Epithelial cell of proximal tubule (primary cell): ENCODE data around the gene EZH2. TPM values are rescaled to one million over a fixed set of nuclear protein-coding genes. Genes with fewer than 3 reads are reported as not detected.

Experiments used
- DNase-seq: peaks from one replicate; pipeline ENCODE4 v3.0.0-alpha.2; 2011; ENCODE audit warnings: low read depth
- H3K4me3 ChIP-seq: 2 replicates; pipeline ENCODE4 v1.5.1; 2011; ENCODE audit warnings: low read depth, mild to moderate bottlenecking, low read length
- total RNA-seq: library from RNA; depleted of rRNA; stranded (reverse); fragments of >200 nt; gene quantifications from 2 replicates; pipeline ENCODE4 v1.2.3, GENCODE V29; 2015
- TF ChIP-seq, protein P1 (sequence below): conservative IDR thresholded peaks from 2 replicates; pipeline ENCODE4 v1.5.1; 2012; ENCODE audit warnings: low read depth, mild to moderate bottlenecking, low read length

EZH2 gene
- total RNA-seq, 1 donor from 2014 or later = 24.9 TPM

DNA sequence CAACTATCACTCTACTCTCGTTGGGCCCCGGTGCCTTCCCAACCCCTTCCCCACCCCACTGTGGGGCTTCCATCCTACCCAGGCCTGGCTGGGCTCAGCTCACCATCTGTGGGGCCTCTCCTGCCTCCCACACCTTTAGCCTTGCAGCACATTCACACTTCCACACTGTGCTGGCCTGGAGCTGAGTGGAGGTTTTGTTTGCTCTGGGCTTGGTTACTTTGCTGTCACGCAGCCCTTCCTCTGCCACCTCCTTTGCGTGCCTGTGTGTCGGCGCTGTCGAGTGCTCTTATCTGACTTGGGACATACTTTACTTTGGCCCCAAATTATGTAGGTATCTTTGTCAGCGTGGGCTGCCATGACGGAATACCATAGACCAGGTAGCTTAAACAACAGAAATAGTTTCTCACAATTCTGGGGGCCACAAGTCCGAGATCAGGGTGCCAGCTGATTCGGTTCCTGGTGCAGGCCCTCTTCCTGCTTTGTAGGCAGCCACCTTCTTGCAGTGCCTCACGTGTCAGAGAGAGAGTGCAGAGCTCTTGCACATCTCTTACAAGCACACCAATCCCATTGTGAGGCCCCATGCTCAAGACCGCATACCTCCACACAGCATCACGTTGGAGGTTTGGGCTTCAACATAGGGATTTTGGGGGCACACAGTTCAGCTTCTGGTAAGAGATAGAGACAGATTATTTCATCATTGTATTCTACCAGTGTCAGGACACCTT is 96.4 kb downstream of the EZH2 start:
- H3K4me3 ChIP-seq = no peak overlapping the region
- TF ChIP-seq, protein P1, sequence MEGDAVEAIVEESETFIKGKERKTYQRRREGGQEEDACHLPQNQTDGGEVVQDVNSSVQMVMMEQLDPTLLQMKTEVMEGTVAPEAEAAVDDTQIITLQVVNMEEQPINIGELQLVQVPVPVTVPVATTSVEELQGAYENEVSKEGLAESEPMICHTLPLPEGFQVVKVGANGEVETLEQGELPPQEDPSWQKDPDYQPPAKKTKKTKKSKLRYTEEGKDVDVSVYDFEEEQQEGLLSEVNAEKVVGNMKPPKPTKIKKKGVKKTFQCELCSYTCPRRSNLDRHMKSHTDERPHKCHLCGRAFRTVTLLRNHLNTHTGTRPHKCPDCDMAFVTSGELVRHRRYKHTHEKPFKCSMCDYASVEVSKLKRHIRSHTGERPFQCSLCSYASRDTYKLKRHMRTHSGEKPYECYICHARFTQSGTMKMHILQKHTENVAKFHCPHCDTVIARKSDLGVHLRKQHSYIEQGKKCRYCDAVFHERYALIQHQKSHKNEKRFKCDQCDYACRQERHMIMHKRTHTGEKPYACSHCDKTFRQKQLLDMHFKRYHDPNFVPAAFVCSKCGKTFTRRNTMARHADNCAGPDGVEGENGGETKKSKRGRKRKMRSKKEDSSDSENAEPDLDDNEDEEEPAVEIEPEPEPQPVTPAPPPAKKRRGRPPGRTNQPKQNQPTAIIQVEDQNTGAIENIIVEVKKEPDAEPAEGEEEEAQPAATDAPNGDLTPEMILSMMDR = no peak
- DNase-seq = no peak

DNA sequence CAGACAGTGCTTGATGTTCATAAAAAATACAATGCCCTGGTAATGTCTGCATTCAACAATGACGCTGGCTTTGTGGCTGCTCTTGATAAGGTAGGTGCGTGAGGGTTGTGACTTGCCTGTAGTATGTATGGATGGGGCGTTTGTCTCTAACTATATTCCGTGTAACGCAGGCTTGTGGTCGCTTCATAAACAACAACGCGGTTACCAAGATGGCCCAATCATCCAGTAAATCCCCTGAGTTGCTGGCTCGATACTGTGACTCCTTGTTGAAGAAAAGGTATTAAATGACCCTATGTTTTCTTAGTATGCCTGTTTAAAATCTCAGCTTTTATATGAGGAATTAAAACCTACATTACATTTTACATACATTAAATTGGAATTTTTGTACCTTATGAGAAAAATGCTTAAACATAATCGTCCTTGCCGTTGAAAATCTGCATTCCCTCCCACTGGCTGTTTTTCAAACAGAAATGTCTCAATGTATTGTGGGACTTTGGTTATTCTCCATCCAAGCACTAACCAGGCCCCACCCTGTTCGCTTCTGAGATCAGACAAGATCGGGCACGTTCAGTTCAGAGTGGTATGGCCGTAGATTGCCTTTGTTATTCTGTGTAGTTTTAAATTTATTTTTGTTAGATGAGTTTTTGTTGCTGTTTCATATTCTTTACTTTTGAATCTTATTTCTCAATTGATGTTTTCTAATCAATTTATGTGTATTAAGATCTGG is 100.1 kb downstream of the EZH2 start:
- TF ChIP-seq, protein P1 = no peak
- no peak for DNase-seq
- no peak overlapping the region for H3K4me3 ChIP-seq

DNA sequence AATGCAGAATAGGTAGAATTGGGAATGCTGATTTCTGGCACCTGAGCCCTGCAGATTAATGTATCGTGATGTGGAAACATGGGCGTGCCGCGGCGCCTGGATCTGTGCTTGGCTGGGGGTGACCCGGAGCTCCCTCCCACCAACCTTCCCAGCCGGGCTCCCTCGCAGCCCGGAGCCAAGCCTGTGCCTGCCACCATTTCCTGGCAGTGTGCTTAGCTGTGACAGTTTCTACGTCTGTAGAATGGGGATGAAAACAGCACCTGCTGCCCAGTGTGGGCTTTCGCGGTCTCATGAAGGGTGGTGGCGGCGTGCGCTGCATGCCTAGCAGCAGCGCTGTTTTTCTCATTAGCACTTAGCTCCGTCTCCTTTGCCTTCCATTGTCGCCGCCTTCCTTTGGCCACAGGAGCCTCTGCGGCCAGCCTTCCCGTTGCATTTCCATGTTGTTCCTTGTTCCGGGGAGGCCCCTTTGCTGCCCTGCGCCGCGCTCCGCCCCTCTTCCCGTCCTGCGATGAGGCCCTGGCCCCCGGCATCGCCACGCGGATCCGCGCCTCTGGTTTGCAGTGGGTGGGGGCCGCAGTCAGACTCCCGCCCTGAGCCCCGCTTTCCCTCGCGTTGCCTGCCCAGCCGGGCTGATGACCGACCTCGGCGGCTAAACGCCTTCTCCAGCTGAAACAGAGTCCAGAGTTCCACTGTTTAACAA is 101.2 kb downstream of the EZH2 start:
- H3K4me3 ChIP-seq = peak overlapping the region; percentile 37
- DNase-seq = no peak
- TF ChIP-seq, protein P1 = no peak

DNA sequence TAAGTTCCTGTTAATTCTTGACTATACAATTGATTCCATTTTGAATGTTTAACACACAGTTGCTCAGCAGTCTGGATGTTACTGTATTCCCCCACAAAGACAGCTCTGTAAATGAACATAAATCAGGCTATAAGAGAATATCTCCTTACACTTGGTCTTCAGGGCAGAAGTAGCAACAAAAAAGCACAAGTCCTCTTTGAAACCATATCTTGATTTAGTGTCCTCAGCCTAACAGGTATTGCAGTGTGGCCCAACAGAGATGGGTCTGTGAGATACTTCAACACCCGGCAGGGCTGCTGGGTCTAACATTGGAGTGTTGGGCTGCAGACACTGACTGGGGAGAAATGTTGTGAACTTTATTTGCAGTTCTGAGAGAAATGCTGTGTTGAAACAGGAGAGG is 109.6 kb downstream of the EZH2 start:
- TF ChIP-seq, protein P1 = no peak
- DNase-seq = no peak

DNA sequence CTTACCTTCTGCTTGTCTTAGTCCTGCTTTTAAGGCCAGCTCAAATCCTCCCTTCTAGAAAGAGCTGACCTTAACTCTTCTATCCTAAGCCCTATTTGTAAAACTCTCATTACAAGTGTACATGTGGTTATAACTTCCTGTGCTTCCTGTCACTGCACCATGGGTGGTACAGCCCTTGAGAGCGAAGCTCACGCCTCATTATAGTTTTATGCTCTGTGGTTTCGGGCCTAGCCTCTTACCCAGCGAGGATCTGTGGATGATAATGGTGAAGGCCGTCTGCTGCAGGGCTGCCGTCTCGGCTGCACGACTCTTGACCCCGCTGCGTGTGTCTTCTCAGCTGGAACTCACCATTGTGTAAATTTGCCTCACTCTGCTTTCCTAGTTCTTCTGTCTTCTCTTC is 110.8 kb downstream of the EZH2 start:
- no peak for DNase-seq
- TF ChIP-seq, protein P1 = no peak
- no peak overlapping the region for H3K4me3 ChIP-seq

More for the DNA sequence above, 109.6 kb downstream of the EZH2 start:
- no peak overlapping the region for H3K4me3 ChIP-seq

DNA sequence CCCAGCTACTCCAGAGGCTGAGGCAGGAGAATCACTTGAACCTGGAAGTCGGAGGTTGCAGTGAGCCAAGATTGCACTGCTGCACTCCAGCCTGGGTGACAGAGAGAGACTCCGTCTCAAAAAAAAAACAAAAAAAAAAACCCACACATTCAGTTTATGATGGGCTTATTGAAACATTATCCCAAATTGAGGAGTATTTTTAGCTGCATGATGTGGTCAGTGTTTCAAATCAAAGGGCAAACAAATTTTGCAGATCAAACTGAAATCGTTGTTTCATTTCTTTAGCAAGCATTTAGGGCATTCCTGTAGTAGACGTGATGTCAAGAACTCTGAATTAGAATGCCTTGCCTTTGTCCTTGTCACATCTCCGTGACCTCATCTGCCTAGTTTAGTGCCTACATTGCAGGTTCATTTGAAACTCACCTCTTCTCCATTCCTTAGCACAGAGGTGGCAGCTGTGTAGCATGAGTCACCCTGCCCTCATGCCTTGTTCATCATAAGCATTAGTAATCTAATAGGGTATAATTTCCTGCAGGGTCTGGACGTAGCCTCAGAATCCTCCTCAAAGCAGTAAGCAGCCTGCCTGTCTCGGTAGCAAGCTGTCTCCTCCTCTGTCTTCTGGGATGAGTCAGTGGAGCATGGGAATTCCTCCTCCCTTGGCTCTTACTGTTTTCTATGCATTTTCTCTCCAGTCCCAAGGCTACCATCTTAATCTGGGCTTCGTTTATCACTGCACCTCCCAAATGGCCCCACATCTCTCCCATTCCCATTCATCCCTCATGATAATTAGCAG is 111.6 kb downstream of the EZH2 start:
- TF ChIP-seq, protein P1 = no peak
- peak; percentile 72 for DNase-seq
- no peak overlapping the region for H3K4me3 ChIP-seq
